ENCODE measurements around the gene TLX3.

GRCh38 chr5:171288066-171288465 is 21.0 kb upstream of the TLX3 start:
- TF ChIP-seq, protein P1, sequence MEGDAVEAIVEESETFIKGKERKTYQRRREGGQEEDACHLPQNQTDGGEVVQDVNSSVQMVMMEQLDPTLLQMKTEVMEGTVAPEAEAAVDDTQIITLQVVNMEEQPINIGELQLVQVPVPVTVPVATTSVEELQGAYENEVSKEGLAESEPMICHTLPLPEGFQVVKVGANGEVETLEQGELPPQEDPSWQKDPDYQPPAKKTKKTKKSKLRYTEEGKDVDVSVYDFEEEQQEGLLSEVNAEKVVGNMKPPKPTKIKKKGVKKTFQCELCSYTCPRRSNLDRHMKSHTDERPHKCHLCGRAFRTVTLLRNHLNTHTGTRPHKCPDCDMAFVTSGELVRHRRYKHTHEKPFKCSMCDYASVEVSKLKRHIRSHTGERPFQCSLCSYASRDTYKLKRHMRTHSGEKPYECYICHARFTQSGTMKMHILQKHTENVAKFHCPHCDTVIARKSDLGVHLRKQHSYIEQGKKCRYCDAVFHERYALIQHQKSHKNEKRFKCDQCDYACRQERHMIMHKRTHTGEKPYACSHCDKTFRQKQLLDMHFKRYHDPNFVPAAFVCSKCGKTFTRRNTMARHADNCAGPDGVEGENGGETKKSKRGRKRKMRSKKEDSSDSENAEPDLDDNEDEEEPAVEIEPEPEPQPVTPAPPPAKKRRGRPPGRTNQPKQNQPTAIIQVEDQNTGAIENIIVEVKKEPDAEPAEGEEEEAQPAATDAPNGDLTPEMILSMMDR (IDR thresholded peaks at IDR 0.05), result no peak
- no peak for TF ChIP-seq POLR2A (IDR thresholded peaks at IDR 0.05)
